Measurements from ENCODE around the gene E2F4. TPM values are rescaled to one million over a fixed set of nuclear protein-coding genes. Genes with fewer than 3 reads are reported as not detected.

E2F4 gene
- total RNA-seq, 1 donor from 2014 or later = 51.2 TPM

GRCh38 chr16:67226295-67226803, 34.4 kb downstream of the E2F4 start:
- Histone ChIP-seq H3K27me3 (ENCODE audit: insufficient read depth, low read length) (no peaks in the 10 kb centered on the region), H3K9ac (ENCODE audit: low read length) (peak overlapping the region; percentile 96), H3K9me3 (ENCODE audit: insufficient read depth, low read depth, low read length) (no peaks in the 10 kb centered on the region), H3K79me2 (ENCODE audit: insufficient read depth, low read length) (peaks cover 50% of the 10 kb centered on the region), H3K4me1 (ENCODE audit: insufficient read depth, low read length) (peaks cover 20% of the 10 kb centered on the region), H3K4me3 (ENCODE audit: insufficient read depth, low read depth, low read length) (peak overlapping the region; percentile 92), H3K27ac (ENCODE audit: low read depth, low read length) (peak overlapping the region; percentile 54), H4K20me1 (ENCODE audit: insufficient read depth, low read length) (peaks cover 29% of the 10 kb centered on the region), H3K36me3 (ENCODE audit: insufficient read depth, low read length) (peaks cover 29% of the 10 kb centered on the region), H3K4me2 (ENCODE audit: low read length) (peak overlapping the region; percentile 94), H2AFZ (ENCODE audit: low read depth, low read length) (peak overlapping the region; percentile 94)
- Mint-ChIP-seq H3K27me3 (ENCODE audit: low read depth, unreplicated experiment) (no peaks in the 10 kb centered on the region), H3K4me1 (ENCODE audit: low read depth, unreplicated experiment) (peaks cover 3% of the 10 kb centered on the region), H3K4me3 (ENCODE audit: unreplicated experiment) (peak overlapping the region; percentile 99), H3K36me3 (ENCODE audit: low read depth, unreplicated experiment) (peaks cover 9% of the 10 kb centered on the region), H3K9me3 (ENCODE audit: unreplicated experiment) (no peaks in the 10 kb centered on the region), H3K27ac (ENCODE audit: unreplicated experiment) (peak overlapping the region; percentile 58)
- FAIRE-seq (no peak), DNase-seq (ENCODE audit: low read depth) (no peak)
- TF ChIP-seq EZH2 (IDR thresholded peaks at IDR 0.05; ENCODE audit: insufficient read depth, low read length) = no peak
- TF ChIP-seq CTCF (IDR thresholded peaks at IDR 0.05; ENCODE audit: insufficient read depth, low read depth, low read length) = no peak

GRCh38 chr16:67226804-67227566, 35.0 kb downstream of the E2F4 start, which contains the start of gene TMEM208:
Gene TMEM208, plus strand, starts transcription at chr16:67227130. Its CDS starts 89 bp downstream, at chr16:67227219.
- Histone ChIP-seq H3K9me3 (ENCODE audit: insufficient read depth, low read depth, low read length) (no peaks in the 10 kb centered on the region), H3K4me2 (ENCODE audit: low read length) (peak within 1 kb of the TSS; percentile 94), H4K20me1 (ENCODE audit: insufficient read depth, low read length) (peaks cover 31% of the 10 kb centered on the region), H3K9ac (ENCODE audit: low read length) (peak within 1 kb of the TSS; percentile 96), H3K4me3 (ENCODE audit: insufficient read depth, low read depth, low read length) (peak within 1 kb of the TSS; percentile 92), H3K79me2 (ENCODE audit: insufficient read depth, low read length) (peaks cover 50% of the 10 kb centered on the region), H2AFZ (ENCODE audit: low read depth, low read length) (peak within 1 kb of the TSS; percentile 94), H3K27me3 (ENCODE audit: insufficient read depth, low read length) (no peaks in the 10 kb centered on the region), H3K27ac (ENCODE audit: low read depth, low read length) (peak within 1 kb of the TSS; percentile 80), H3K36me3 (ENCODE audit: insufficient read depth, low read length) (peaks cover 35% of the 10 kb centered on the region), H3K4me1 (ENCODE audit: insufficient read depth, low read length) (peaks cover 20% of the 10 kb centered on the region)
- peak within 1 kb of the TSS; percentile 99 for H3K4me3 Mint-ChIP-seq (ENCODE audit: unreplicated experiment)
- DNase-seq (ENCODE audit: low read depth) (peak; percentile 95), FAIRE-seq (peak; percentile 77)
- peaks cover 3% of the 10 kb centered on the region for H3K4me1 Mint-ChIP-seq (ENCODE audit: low read depth, unreplicated experiment)
- H3K36me3 Mint-ChIP-seq (ENCODE audit: low read depth, unreplicated experiment) = peaks cover 9% of the 10 kb centered on the region
- no peaks in the 10 kb centered on the region for H3K9me3 Mint-ChIP-seq (ENCODE audit: unreplicated experiment)
- peak within 1 kb of the TSS; percentile 98 for H3K27ac Mint-ChIP-seq (ENCODE audit: unreplicated experiment)
- H3K27me3 Mint-ChIP-seq (ENCODE audit: low read depth, unreplicated experiment) = no peaks in the 10 kb centered on the region
- TF ChIP-seq CTCF (IDR thresholded peaks at IDR 0.05; ENCODE audit: insufficient read depth, low read depth, low read length) (peak; percentile 6), EZH2 (IDR thresholded peaks at IDR 0.05; ENCODE audit: insufficient read depth, low read length) (no peak)

GRCh38 chr16:67227567-67227921, 35.6 kb downstream of the E2F4 start:
- TF ChIP-seq CTCF (IDR thresholded peaks at IDR 0.05; ENCODE audit: insufficient read depth, low read depth, low read length) (no peak), EZH2 (IDR thresholded peaks at IDR 0.05; ENCODE audit: insufficient read depth, low read length) (no peak)
- Mint-ChIP-seq H3K27me3 (ENCODE audit: low read depth, unreplicated experiment) (no peaks in the 10 kb centered on the region), H3K27ac (ENCODE audit: unreplicated experiment) (peak overlapping the region; percentile 98), H3K4me3 (ENCODE audit: unreplicated experiment) (peak overlapping the region; percentile 99), H3K4me1 (ENCODE audit: low read depth, unreplicated experiment) (peaks cover 3% of the 10 kb centered on the region), H3K9me3 (ENCODE audit: unreplicated experiment) (no peaks in the 10 kb centered on the region), H3K36me3 (ENCODE audit: low read depth, unreplicated experiment) (peaks cover 9% of the 10 kb centered on the region)
- FAIRE-seq (no peak), DNase-seq (ENCODE audit: low read depth) (no peak)
- Histone ChIP-seq H3K4me3 (ENCODE audit: insufficient read depth, low read depth, low read length) (peak overlapping the region; percentile 92), H3K27ac (ENCODE audit: low read depth, low read length) (peak overlapping the region; percentile 80), H3K79me2 (ENCODE audit: insufficient read depth, low read length) (peaks cover 50% of the 10 kb centered on the region), H4K20me1 (ENCODE audit: insufficient read depth, low read length) (peaks cover 31% of the 10 kb centered on the region), H2AFZ (ENCODE audit: low read depth, low read length) (peak overlapping the region; percentile 63), H3K9me3 (ENCODE audit: insufficient read depth, low read depth, low read length) (no peaks in the 10 kb centered on the region), H3K27me3 (ENCODE audit: insufficient read depth, low read length) (no peaks in the 10 kb centered on the region), H3K36me3 (ENCODE audit: insufficient read depth, low read length) (peaks cover 35% of the 10 kb centered on the region), H3K4me1 (ENCODE audit: insufficient read depth, low read length) (peaks cover 20% of the 10 kb centered on the region), H3K9ac (ENCODE audit: low read length) (peak overlapping the region; percentile 96), H3K4me2 (ENCODE audit: low read length) (peak overlapping the region; percentile 94)
